Neural progenitor cell (in vitro differentiated cells): ENCODE measurements around the gene TDG.

ENCODE experiments used
- EZH2 ChIP-seq: fragments of 200-600 bp; sonication (generic); IDR thresholded peaks from 2 replicates; pipeline ENCODE4 v1.6.1; 2017; ENCODE audit warnings: antibody characterized with exemption, mild to moderate bottlenecking, moderate library complexity
- TF ChIP-seq, protein P1 (sequence below): fragments of 200-600 bp; sonication (generic); IDR thresholded peaks from 2 replicates; pipeline ENCODE4 v1.5.1; 2017; ENCODE audit warnings: antibody characterized with exemption, mild to moderate bottlenecking

DNA sequence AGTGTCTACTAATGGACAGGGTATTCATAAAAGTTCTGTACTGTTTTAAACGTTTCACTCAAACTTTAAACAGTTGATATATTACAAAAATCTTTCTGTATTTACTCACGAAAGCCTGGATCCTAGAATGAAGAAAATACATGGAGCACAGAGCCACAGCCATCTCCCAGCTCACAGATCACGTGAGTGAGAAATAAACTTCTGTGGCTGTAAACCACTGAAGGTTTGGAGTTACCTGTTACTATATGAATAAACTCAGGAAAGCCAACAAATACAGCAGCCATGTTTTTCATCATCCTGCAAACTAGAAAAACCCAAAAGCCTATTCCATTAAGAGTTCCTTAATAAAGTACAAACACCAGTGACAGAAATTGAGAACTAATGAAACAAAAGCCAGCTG lies 867 bp upstream of the TDG start:
- TF ChIP-seq, protein P1, sequence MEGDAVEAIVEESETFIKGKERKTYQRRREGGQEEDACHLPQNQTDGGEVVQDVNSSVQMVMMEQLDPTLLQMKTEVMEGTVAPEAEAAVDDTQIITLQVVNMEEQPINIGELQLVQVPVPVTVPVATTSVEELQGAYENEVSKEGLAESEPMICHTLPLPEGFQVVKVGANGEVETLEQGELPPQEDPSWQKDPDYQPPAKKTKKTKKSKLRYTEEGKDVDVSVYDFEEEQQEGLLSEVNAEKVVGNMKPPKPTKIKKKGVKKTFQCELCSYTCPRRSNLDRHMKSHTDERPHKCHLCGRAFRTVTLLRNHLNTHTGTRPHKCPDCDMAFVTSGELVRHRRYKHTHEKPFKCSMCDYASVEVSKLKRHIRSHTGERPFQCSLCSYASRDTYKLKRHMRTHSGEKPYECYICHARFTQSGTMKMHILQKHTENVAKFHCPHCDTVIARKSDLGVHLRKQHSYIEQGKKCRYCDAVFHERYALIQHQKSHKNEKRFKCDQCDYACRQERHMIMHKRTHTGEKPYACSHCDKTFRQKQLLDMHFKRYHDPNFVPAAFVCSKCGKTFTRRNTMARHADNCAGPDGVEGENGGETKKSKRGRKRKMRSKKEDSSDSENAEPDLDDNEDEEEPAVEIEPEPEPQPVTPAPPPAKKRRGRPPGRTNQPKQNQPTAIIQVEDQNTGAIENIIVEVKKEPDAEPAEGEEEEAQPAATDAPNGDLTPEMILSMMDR, result no peak
- no peak for TF ChIP-seq EZH2
